HG02970 (cell line): Measurements from ENCODE around the gene TSPAN11.
"Not testable (repeated sequence)": the region's sequence is repeated elsewhere in the genome, so short reads cannot be mapped to it uniquely, and the experiment has no call there.

Source experiments
- ATAC-seq: cut with Tn5 transposase; IDR thresholded peaks from one replicate; pipeline ENCODE4 v1.9.1; 2021; ENCODE audit warnings: mild to moderate bottlenecking, moderate library complexity, moderate number of reproducible peaks; ENCODE audit not compliant: unreplicated experiment, low FRiP score

The TSPAN11 gene

GRCh38 chr12:30926243-30927221 is at the start of gene TSPAN11:
Gene TSPAN11 (plus strand): TSS chr12:30926748. CDS start chr12:30953992, 27,244 bp downstream.
- ATAC-seq = no peak

- no peak for ATAC-seq
These were observed 49.3 kb upstream of the TSPAN11 start for GRCh38 chr12:30877105-30877875.

- no peak for ATAC-seq
These were observed 48.5 kb upstream of the TSPAN11 start for GRCh38 chr12:30878024-30878423.

- ATAC-seq = no peak
These were observed 46.5 kb upstream of the TSPAN11 start for GRCh38 chr12:30880061-30880460.

- ATAC-seq = no peak
These were observed 45.7 kb upstream of the TSPAN11 start for GRCh38 chr12:30880813-30881212.

GRCh38 chr12:30882706-30883105 is 43.8 kb upstream of the TSPAN11 start:
- no peak for ATAC-seq

GRCh38 chr12:30884799-30885198 is 41.7 kb upstream of the TSPAN11 start:
- ATAC-seq = no peak

GRCh38 chr12:30885321-30885720 is 41.2 kb upstream of the TSPAN11 start:
- no peak for ATAC-seq

- no peak for ATAC-seq
These were observed 39.3 kb upstream of the TSPAN11 start for GRCh38 chr12:30887226-30887625.

- ATAC-seq = no peak
These were observed 38.3 kb upstream of the TSPAN11 start for GRCh38 chr12:30888241-30888640.

GRCh38 chr12:30894531-30894930 is 32.0 kb upstream of the TSPAN11 start:
- not testable (repeated sequence) for ATAC-seq

- no peak for ATAC-seq
These were observed 30.1 kb upstream of the TSPAN11 start for GRCh38 chr12:30896461-30896860.

GRCh38 chr12:30898846-30899245 is 27.7 kb upstream of the TSPAN11 start:
- no peak for ATAC-seq

GRCh38 chr12:30900351-30900750 is 26.2 kb upstream of the TSPAN11 start:
- ATAC-seq = no peak

GRCh38 chr12:30902001-30902400 is 24.5 kb upstream of the TSPAN11 start:
- no peak for ATAC-seq

- ATAC-seq = no peak
These were observed 24.0 kb upstream of the TSPAN11 start for GRCh38 chr12:30902596-30902995.

GRCh38 chr12:30905463-30906009 is 21.0 kb upstream of the TSPAN11 start:
- no peak for ATAC-seq

- ATAC-seq = no peak
These were observed 18.3 kb upstream of the TSPAN11 start for GRCh38 chr12:30908076-30908721.

- no peak for ATAC-seq
These were observed 17.7 kb upstream of the TSPAN11 start for GRCh38 chr12:30908722-30909348.
